ENCODE measurements around the gene CDH23. TPM values are rescaled to one million over a fixed set of nuclear protein-coding genes. Genes with fewer than 3 reads are reported as not detected.

CDH23 gene
- total RNA-seq, 4 donors from 2014 or later = 0.72 to 4.1 (median 2.2) TPM

DNA sequence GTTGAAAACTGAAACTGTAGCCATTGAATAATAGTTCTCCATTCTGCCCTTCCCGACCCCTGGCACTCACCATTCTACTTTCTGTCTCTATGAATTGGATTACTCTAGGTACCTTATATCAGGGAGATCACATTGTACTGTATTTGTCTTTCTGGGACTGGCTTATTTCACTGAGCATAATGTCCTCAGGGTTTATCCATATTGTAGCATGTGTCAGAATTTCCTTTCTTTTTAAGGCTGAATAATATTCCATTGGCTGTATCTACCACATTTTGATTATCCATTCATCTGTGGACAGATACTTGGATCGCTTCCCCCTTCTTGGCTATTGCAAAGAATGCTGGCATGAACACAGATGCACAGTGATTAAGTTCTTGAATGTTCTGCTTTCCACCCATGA is 107.4 kb downstream of the CDH23 start:
- TF ChIP-seq POLR2A (IDR thresholded peaks at IDR 0.05) (no peak), POLR2AphosphoS5 (IDR thresholded peaks at IDR 0.05) (no peak), EP300 (IDR thresholded peaks at IDR 0.05) (no peak)
- TF ChIP-seq, protein P1, sequence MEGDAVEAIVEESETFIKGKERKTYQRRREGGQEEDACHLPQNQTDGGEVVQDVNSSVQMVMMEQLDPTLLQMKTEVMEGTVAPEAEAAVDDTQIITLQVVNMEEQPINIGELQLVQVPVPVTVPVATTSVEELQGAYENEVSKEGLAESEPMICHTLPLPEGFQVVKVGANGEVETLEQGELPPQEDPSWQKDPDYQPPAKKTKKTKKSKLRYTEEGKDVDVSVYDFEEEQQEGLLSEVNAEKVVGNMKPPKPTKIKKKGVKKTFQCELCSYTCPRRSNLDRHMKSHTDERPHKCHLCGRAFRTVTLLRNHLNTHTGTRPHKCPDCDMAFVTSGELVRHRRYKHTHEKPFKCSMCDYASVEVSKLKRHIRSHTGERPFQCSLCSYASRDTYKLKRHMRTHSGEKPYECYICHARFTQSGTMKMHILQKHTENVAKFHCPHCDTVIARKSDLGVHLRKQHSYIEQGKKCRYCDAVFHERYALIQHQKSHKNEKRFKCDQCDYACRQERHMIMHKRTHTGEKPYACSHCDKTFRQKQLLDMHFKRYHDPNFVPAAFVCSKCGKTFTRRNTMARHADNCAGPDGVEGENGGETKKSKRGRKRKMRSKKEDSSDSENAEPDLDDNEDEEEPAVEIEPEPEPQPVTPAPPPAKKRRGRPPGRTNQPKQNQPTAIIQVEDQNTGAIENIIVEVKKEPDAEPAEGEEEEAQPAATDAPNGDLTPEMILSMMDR (IDR thresholded peaks at IDR 0.05) = no peak
- H3K9me3 ChIP-seq = no peaks in the 10 kb centered on the region
- 71% methylated on average over 2 of the region's 2 CpGs for WGBS
- H3K4me3 ChIP-seq = no peak overlapping the region
- H3K4me1 ChIP-seq = no peaks in the 10 kb centered on the region
- no peak for DNase-seq (ENCODE audit: low spot score in 2 of 2)
- H3K27ac ChIP-seq = no peak overlapping the region
- no peaks in the 10 kb centered on the region for H3K36me3 ChIP-seq
- no peaks in the 10 kb centered on the region for H3K27me3 ChIP-seq

DNA sequence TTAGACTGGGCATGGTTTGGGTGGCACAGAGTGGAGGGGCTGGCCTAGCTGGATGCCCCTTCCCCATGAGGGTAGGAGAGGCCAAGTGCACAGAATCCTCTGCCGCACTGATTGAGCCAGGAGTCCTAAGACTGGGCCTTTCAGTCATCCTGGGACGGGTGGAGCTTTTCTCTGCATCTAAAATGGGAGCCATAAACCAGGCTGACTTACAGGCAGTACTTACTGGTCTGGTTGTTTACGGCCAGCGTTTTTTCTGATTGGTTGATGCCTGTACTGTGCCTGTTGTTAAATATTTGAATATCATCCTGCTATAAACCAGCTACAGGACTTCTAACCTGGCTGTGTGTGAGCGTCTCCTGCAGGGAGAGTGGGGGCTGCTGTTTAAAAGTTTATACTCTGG is 107.8 kb downstream of the CDH23 start:
- no peak for DNase-seq (ENCODE audit: low spot score in 2 of 2)
- H3K36me3 ChIP-seq = no peaks in the 10 kb centered on the region
- no peaks in the 10 kb centered on the region for H3K27me3 ChIP-seq
- TF ChIP-seq, protein P1 (IDR thresholded peaks at IDR 0.05) = no peak
- TF ChIP-seq EP300 (IDR thresholded peaks at IDR 0.05) (no peak), POLR2A (IDR thresholded peaks at IDR 0.05) (no peak), POLR2AphosphoS5 (IDR thresholded peaks at IDR 0.05) (no peak)
- H3K27ac ChIP-seq = no peak overlapping the region
- no peak overlapping the region for H3K4me3 ChIP-seq
- WGBS = 41% methylated on average over 5 of the region's 5 CpGs
- no peaks in the 10 kb centered on the region for H3K9me3 ChIP-seq
- H3K4me1 ChIP-seq = no peaks in the 10 kb centered on the region

DNA sequence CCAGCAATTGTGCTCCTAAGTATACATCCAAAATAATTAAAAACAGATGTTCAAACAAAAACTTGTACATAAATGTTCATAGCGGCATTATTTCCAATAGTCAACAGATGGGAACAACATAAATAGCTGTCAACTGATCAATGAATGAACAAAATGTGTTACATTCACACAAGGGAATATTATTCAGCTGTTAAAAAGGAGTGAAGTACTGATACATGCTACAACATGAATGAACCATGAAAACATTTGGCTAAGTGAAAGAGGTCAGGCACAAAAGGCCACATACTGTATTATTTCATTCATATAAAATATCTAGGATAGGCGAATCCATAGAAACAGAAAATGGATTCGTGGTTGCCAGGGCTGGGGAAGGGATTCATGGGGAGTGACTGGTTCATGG is 109.1 kb downstream of the CDH23 start:
- WGBS = 94% methylated on average over 3 of the region's 3 CpGs

DNA sequence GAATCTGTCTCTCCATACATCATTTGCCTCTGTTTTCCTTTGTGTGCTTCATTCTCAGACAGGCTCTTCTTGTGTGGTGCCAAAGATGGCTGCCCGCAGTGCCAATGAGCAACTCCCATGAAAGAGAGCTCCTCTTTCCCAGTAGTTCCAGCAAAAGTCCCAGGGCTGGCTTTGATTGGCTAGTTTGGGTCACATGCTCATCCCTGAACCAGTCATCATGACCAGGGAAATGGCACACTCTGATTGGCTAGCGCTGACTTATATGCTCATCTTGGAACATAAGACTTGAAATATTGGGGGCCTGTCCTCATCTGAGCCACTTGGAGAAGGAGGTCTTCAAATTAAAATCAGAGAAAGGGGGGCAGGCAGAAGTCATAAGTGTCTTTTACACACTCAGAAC is 112.7 kb downstream of the CDH23 start:
- Histone ChIP-seq H3K27ac (no peak overlapping the region), H3K9me3 (no peaks in the 10 kb centered on the region), H3K27me3 (no peaks in the 10 kb centered on the region), H3K4me3 (no peak overlapping the region), H3K4me1 (peaks cover 4% of the 10 kb centered on the region), H3K36me3 (no peaks in the 10 kb centered on the region)
- DNase-seq (ENCODE audit: low spot score in 2 of 2) = no peak
- TF ChIP-seq EP300 (IDR thresholded peaks at IDR 0.05) (no peak), POLR2A (IDR thresholded peaks at IDR 0.05) (no peak), POLR2AphosphoS5 (IDR thresholded peaks at IDR 0.05) (no peak)
- TF ChIP-seq, protein P1 (IDR thresholded peaks at IDR 0.05) = no peak
- WGBS = 50% methylated on average over 2 of the region's 2 CpGs

More for the DNA sequence above, 109.1 kb downstream of the CDH23 start:
- TF ChIP-seq EP300 (IDR thresholded peaks at IDR 0.05) = no peak
- TF ChIP-seq POLR2A (IDR thresholded peaks at IDR 0.05) = no peak
- TF ChIP-seq, protein P1 (IDR thresholded peaks at IDR 0.05) = no peak
- no peak for TF ChIP-seq POLR2AphosphoS5 (IDR thresholded peaks at IDR 0.05)
- Histone ChIP-seq H3K27ac (no peak overlapping the region), H3K36me3 (no peaks in the 10 kb centered on the region), H3K4me3 (no peak overlapping the region), H3K9me3 (no peaks in the 10 kb centered on the region), H3K27me3 (no peaks in the 10 kb centered on the region), H3K4me1 (no peaks in the 10 kb centered on the region)
- DNase-seq (ENCODE audit: low spot score in 2 of 2) = no peak

DNA sequence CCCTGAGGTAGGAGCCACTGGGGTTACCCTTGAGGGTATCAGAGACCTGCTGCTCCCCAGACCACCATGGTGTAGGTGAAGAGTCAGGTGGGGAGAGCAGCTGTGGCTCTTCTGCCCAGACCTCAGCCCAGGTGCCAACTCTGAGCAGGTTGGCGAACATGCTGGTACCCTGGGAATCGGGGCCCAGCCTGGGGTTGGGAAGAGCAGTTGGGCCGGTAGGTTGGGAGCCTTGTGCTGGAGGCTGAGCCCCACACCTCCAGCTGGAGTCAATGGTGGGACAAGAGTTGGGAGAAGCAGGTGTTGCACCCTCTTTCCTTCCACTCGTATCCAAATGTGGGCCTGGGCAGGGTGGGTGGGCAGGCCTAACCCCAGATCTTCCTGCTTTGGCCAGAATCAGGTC is 114.5 kb downstream of the CDH23 start:
- Histone ChIP-seq H3K4me3 (no peak overlapping the region), H3K27me3 (no peaks in the 10 kb centered on the region), H3K36me3 (no peaks in the 10 kb centered on the region), H3K9me3 (no peaks in the 10 kb centered on the region), H3K4me1 (peaks cover 4% of the 10 kb centered on the region), H3K27ac (no peak overlapping the region)
- no CpG with 5 or more reads among the region's 4 CpGs for WGBS
- TF ChIP-seq POLR2AphosphoS5 (IDR thresholded peaks at IDR 0.05) = no peak
- no peak for TF ChIP-seq EP300 (IDR thresholded peaks at IDR 0.05)
- no peak for TF ChIP-seq POLR2A (IDR thresholded peaks at IDR 0.05)
- TF ChIP-seq, protein P1 (IDR thresholded peaks at IDR 0.05) = no peak
- DNase-seq (ENCODE audit: low spot score in 2 of 2) = no peak

Measured in suprapubic skin (tissue), 4 donors.